Ecto neural progenitor cell (in vitro differentiated cells): ENCODE data around the gene RTL1.
A peak's percentile ranks its signal among the peaks of the same experiment; 100 is the strongest.

Experiments
- DNase-seq: peaks from one replicate; pipeline ENCODE4 v3.0.0-alpha.2; 2018; ENCODE audit warnings: low spot score

The RTL1 gene

DNA sequence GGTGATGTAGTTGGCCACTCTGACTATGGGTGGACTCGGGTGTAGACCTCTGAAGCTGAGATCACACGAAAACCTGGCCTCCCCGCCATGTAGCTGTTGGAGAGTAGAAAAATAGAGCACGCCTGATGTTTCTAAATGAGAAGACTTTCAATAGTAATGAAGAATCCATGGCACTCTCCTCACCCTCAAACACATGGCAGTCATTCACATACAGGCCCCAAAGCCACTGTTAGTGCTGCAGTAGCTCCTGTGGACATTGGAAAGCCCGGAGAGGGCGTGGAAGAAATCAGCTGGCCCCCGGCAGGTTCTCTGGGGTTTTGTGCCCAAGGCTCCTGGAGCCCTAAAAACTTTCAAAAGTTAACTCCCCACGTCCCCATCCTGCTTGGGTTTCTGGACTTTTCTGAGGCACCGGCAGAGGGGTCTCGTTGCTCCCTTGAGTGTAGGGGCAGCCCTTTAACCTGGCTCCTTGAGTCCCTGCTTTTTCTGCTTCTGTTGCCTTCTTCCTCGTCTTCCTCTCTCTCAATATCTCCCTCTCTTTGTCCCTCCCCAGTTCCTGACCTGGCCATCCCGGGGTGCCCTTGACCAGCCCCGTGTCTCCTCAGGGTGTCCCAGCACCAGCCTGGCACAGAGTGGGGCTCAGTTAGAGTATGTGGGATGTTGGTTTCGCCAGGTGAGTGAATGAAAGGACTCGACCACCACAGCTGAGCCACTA, 69.3 kb downstream of the RTL1 start:
- DNase-seq, result no peak

DNA sequence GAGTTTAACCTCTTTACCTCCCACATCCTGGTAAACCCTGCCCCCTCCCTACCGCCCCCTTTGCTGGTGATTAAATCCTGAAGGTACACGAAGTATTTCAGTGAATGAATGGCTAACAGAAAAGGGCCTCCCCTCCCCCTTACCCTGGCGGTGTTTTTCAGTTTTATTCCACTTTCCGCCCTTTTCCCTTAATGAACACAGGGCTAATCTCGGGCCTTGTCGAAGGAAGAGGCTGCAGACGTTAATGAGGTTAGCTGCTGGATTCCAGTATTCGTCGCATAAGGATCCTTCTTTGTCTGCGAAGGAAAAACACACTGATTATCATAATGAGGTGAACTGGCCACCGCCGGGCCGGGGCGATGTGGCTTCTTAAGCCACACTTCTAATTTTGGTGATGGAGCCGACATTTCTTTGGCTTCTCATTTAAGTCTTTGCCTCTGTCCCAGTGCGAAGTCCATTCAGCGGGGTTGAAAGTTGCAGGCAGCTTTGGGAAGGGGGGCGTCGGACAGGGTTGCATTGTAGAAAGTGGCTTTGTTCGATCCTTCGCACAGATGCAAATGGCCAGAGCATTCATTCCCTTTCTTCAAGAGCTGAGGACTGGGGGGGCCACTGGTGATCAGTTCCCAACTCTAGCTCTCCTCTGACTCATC, 71.1 kb downstream of the RTL1 start:
- peak; percentile 71 for DNase-seq

GRCh38 chr14:100830681-100831080, 72.8 kb downstream of the RTL1 start:
- peak; percentile 85 for DNase-seq
